Measurements from ENCODE around the gene IL18BP. TPM values are rescaled to one million over a fixed set of nuclear protein-coding genes. Genes with fewer than 3 reads are reported as not detected.

IL18BP gene
- total RNA-seq, 1 experiment from 2014 or later = 5.1 TPM

GRCh38 chr11:72004515-72005346, 6.0 kb downstream of the IL18BP start:
- POLR2A ChIA-PET = interaction anchor here (1.1 to 1.4 kb wide), 4 partner anchors 9 to 140 kb away, joined by 3 to 10 read pairs (median 4); no protein-coding TSS in a partner anchor
- no peak for TF ChIP-seq CTCF (IDR thresholded peaks at IDR 0.05; ENCODE audit: unreplicated experiment)
- no peaks in the 10 kb centered on the region for H3K27me3 Mint-ChIP-seq (ENCODE audit: insufficient read depth, unreplicated experiment)
- H3K4me3 Mint-ChIP-seq (ENCODE audit: unreplicated experiment) = no peak overlapping the region
- no peak for DNase-seq (ENCODE audit: unreplicated experiment)
- H3K36me3 Mint-ChIP-seq (ENCODE audit: insufficient read depth, unreplicated experiment) = peaks cover 86% of the 10 kb centered on the region
- no peak overlapping the region for H3K27ac Mint-ChIP-seq (ENCODE audit: low read depth, unreplicated experiment)
- H3K4me1 Mint-ChIP-seq (ENCODE audit: insufficient read depth, unreplicated experiment) = no peaks in the 10 kb centered on the region
- BruUV-seq (replicated peaks) = no TSS peak
- CTCF ChIA-PET = interaction anchor here (0.6 to 1.6 kb wide), 6 partner anchors 11 to 1110 kb away, joined by 3 to 6 read pairs (median 4); no protein-coding TSS in a partner anchor
- intact Hi-C loops (cut with micrococcal nuclease) = no loop called here
- H3K9me3 Mint-ChIP-seq (ENCODE audit: unreplicated experiment) = no peaks in the 10 kb centered on the region

- intact Hi-C loops (cut with micrococcal nuclease) = no loop called here
- CTCF ChIA-PET = interaction anchor here (0.6 to 2.8 kb wide), 5 partner anchors 10 to 235 kb away, joined by 3 to 7 read pairs (median 4); no protein-coding TSS in a partner anchor
- DNase-seq (ENCODE audit: unreplicated experiment) = no peak
- BruUV-seq (replicated peaks) = no TSS peak
- no peaks in the 10 kb centered on the region for H3K27me3 Mint-ChIP-seq (ENCODE audit: insufficient read depth, unreplicated experiment)
- POLR2A ChIA-PET = interaction anchor here (1.1 to 1.3 kb wide), 2 partner anchors 8 to 17 kb away, joined by 4 to 10 read pairs; no protein-coding TSS in a partner anchor
- TF ChIP-seq CTCF (IDR thresholded peaks at IDR 0.05; ENCODE audit: unreplicated experiment) = no peak
- H3K4me3 Mint-ChIP-seq (ENCODE audit: unreplicated experiment) = no peak overlapping the region
- no peak overlapping the region for H3K27ac Mint-ChIP-seq (ENCODE audit: low read depth, unreplicated experiment)
- no peaks in the 10 kb centered on the region for H3K4me1 Mint-ChIP-seq (ENCODE audit: insufficient read depth, unreplicated experiment)
- peaks cover 95% of the 10 kb centered on the region for H3K36me3 Mint-ChIP-seq (ENCODE audit: insufficient read depth, unreplicated experiment)
- H3K9me3 Mint-ChIP-seq (ENCODE audit: unreplicated experiment) = no peaks in the 10 kb centered on the region
These were observed 6.9 kb downstream of the IL18BP start for GRCh38 chr11:72005347-72006260.

GRCh38 chr11:72006309-72007088, 7.8 kb downstream of the IL18BP start:
- intact Hi-C loops (cut with micrococcal nuclease) = no loop called here
- POLR2A ChIA-PET = no interaction called here
- Mint-ChIP-seq H3K4me1 (ENCODE audit: insufficient read depth, unreplicated experiment) (no peaks in the 10 kb centered on the region), H3K27ac (ENCODE audit: low read depth, unreplicated experiment) (no peak overlapping the region), H3K27me3 (ENCODE audit: insufficient read depth, unreplicated experiment) (no peaks in the 10 kb centered on the region), H3K9me3 (ENCODE audit: unreplicated experiment) (no peaks in the 10 kb centered on the region), H3K4me3 (ENCODE audit: unreplicated experiment) (no peak overlapping the region), H3K36me3 (ENCODE audit: insufficient read depth, unreplicated experiment) (peaks cover 100% of the 10 kb centered on the region)
- CTCF ChIA-PET = interaction anchor here (1.4 to 2.8 kb wide), 3 partner anchors 19 to 177 kb away, joined by 5 to 7 read pairs (median 6); no protein-coding TSS in a partner anchor
- no peak for DNase-seq (ENCODE audit: unreplicated experiment)
- BruUV-seq (replicated peaks) = no TSS peak
- TF ChIP-seq CTCF (IDR thresholded peaks at IDR 0.05; ENCODE audit: unreplicated experiment) = no peak

Measured in MCF 10A (cell line).